ENCODE results near the gene PEAK1. TPM values are rescaled to one million over a fixed set of nuclear protein-coding genes. Genes with fewer than 3 reads are reported as not detected.

Gene PEAK1
- total and polyA plus RNA-seq, 10 of the 15 experiments (the other 5 are each of a cell fraction or from before 2014, with no cell fraction given), result 0.62 to 24.2 (median 11.2) TPM

GRCh38 chr15:77340245-77340644, 79.7 kb downstream of the PEAK1 start:
- TF ChIP-seq IKZF1 (conservative IDR thresholded peaks at IDR 0.05) (no peak), SMC3 (IDR thresholded peaks at IDR 0.05; ENCODE audit: borderline replicate concordance, low read length) (no peak), SMARCA5 (IDR thresholded peaks at IDR 0.05) (no peak), RELA (IDR thresholded peaks at IDR 0.05; ENCODE audit: borderline replicate concordance, partially characterized antibody) (no peak), ESRRA (IDR thresholded peaks at IDR 0.05; ENCODE audit: low read length) (no peak), HDAC6 (IDR thresholded peaks at IDR 0.05; ENCODE audit: unreplicated experiment) (no peak), IKZF2 (IDR thresholded peaks at IDR 0.05) (no peak), RFX5 (IDR thresholded peaks at IDR 0.05; ENCODE audit: low read depth, low read length) (no peak), PAX5 (IDR thresholded peaks at IDR 0.05; ENCODE audit: borderline replicate concordance, low read depth, low read length) (no peak), CBX3 (IDR thresholded peaks at IDR 0.05; ENCODE audit: borderline replicate concordance, low read depth) (no peak), ZBTB33 (IDR thresholded peaks at IDR 0.05) (no peak), SMAD5 (IDR thresholded peaks at IDR 0.05; ENCODE audit: low read depth) (no peak), SUZ12 (IDR thresholded peaks at IDR 0.05; ENCODE audit: unreplicated experiment) (no peak), EP300 (IDR thresholded peaks at IDR 0.05; ENCODE audit: borderline replicate concordance in 1 of 2, control insufficient read depth in 1 of 2, low read depth in 2 of 2, low read length in 2 of 2) (no peak), SMAD1 (IDR thresholded peaks at IDR 0.05; ENCODE audit: low read depth, partially characterized antibody) (no peak), DPF2 (IDR thresholded peaks at IDR 0.05) (no peak), ELK1 (IDR thresholded peaks at IDR 0.05; ENCODE audit: low read depth, low read length) (no peak), HCFC1 (IDR thresholded peaks at IDR 0.05; ENCODE audit: low read length) (no peak), E2F8 (IDR thresholded peaks at IDR 0.05; ENCODE audit: low read depth, partially characterized antibody) (no peak)
- 95% methylated on average over 3 of the region's 3 CpGs for WGBS (ENCODE audit: insufficient coverage, insufficient replicate concordance, low lambda C conversion rate, missing lambda C conversion rate)
- no peak overlapping the region for H3K4me2 ChIP-seq (ENCODE audit: control insufficient read depth, insufficient read depth)
- RAD21 ChIA-PET (ENCODE audit: unreplicated experiment), result no interaction called here
- CTCF ChIA-PET, result interaction anchor here (1.3 kb wide), 1 partner anchor 153 kb away, joined by 4 read pairs; no protein-coding TSS in a partner anchor
- POLR2A ChIA-PET, result interaction anchor here (0.6 to 1.2 kb wide), 3 partner anchors 74 to 1553 kb away, joined by 3 to 5 read pairs (median 4); no protein-coding TSS in a partner anchor
- SMC1A ChIA-PET (ENCODE audit: uncharacterized antibody, unreplicated experiment), result interaction anchor here (1.4 kb wide), 1 partner anchor 10 kb away, joined by 4 read pairs; no protein-coding TSS in a partner anchor
- H3K27ac ChIP-seq (ENCODE audit: control insufficient read depth, insufficient read depth), result no peak overlapping the region
- in situ Hi-C loops (cut with MboI), result no loop called here
- no peaks in the 10 kb centered on the region for H3K27me3 ChIP-seq (replicated peaks in 1 of 2; ENCODE audit: control insufficient read depth in 2 of 2, insufficient read depth in 2 of 2, low read length in 1 of 2)
- no peaks in the 10 kb centered on the region for H4K20me1 ChIP-seq (ENCODE audit: control insufficient read depth, insufficient read depth)
- intact Hi-C loops (cut with micrococcal nuclease; ENCODE audit: unreplicated experiment), result no loop called here
- H3K4me3 ChIP-seq, result no peak overlapping the region
- no peak overlapping the region for H3K9ac ChIP-seq (ENCODE audit: control insufficient read depth, insufficient read depth, low read length)
- H2AFZ ChIP-seq (ENCODE audit: control insufficient read depth, low read depth, low read length), result no peak overlapping the region
- FAIRE-seq, result no peak
- no TSS peak for BruUV-seq (replicated peaks)
- H3K36me3 ChIP-seq (ENCODE audit: control insufficient read depth in 2 of 2, insufficient read depth in 2 of 2, low read length in 1 of 2), result no peaks in the 10 kb centered on the region
- no peaks in the 10 kb centered on the region for H3K79me2 ChIP-seq (ENCODE audit: control insufficient read depth, insufficient read depth, low read length)
- DNase-seq (ENCODE audit: low read depth, low spot score), result no peak
- no peak for ATAC-seq
- peaks cover 2% of the 10 kb centered on the region; the same call in 1 of the 3 replicates for H3K9me3 ChIP-seq (replicated peaks; ENCODE audit: control insufficient read depth, insufficient read depth, low read length)
- H3K4me1 ChIP-seq (ENCODE audit: control insufficient read depth, insufficient read depth, low read length), result no peaks in the 10 kb centered on the region

All from GM12878 (cell line).